GM18519 (cell line): ENCODE data around the gene MAML1.
A peak's percentile ranks its signal among the peaks of the same experiment; 100 is the strongest.

Experiments used
- ATAC-seq: cut with Tn5 transposase; IDR thresholded peaks from one replicate; pipeline ENCODE4 v1.9.1; 2021; ENCODE audit warnings: mild to moderate bottlenecking, moderate library complexity; ENCODE audit not compliant: unreplicated experiment, low FRiP score

Gene MAML1

GRCh38 chr5:179802207-179802883 is 69.7 kb downstream of the MAML1 start:
- ATAC-seq: no peak

GRCh38 chr5:179802950-179803562 is 70.4 kb downstream of the MAML1 start:
- ATAC-seq: no peak

DNA sequence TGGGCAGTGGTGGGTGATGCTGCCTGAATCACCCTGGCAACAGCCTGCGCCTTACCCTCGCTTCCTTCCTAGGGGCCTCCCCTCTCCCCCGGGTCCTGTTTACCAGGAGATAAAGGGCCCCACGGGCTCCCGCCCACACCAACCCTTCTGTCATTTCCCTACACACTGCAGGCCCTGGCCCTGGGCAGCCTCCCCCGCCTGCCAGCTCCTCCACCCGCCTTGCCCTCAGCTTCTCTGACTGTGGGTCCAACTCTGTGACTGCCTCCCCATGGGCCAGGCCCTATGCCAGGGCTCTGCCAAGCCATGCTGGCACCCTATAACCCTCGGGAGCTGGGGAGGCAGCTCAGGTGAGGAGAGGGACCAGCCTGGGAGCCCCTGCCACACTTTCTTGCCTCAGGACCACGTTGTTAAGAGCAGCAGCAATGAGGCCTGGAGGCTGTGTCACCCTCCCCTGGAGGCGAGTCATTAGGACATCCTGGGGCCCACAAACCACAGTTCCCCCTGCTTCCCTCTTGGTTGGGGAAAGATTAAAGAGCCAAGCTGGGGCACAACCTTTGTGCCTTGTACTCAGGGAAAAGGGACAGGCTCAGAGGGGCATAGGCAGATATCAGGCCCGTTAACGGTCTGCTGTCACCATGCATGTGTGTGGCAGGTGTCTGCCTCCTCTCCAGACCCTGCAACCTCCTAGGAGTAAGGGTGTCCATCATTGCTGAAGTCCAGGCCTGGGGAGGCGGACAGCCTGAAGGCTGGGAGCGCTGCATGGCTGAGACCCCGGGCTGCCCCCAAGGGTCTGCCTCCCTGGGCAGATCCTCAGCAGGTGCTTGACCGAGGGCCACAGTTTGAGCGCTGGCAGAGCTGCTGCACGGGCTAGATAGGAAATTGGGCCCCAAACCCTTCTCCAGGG is 71.3 kb downstream of the MAML1 start:
- no peak for ATAC-seq

- ATAC-seq: no peak
Measured at GRCh38 chr5:179804555-179804947, 71.9 kb downstream of the MAML1 start.

GRCh38 chr5:179805070-179805528 is 72.5 kb downstream of the MAML1 start:
- no peak for ATAC-seq

GRCh38 chr5:179805529-179806249 is 73.1 kb downstream of the MAML1 start:
- no peak for ATAC-seq

GRCh38 chr5:179806250-179807048 is 73.8 kb downstream of the MAML1 start, which contains the start of gene MGAT4B:
Gene MGAT4B, minus strand, starts transcription at chr5:179806866. Its CDS starts 283 bp downstream, at chr5:179806583.
- no peak for ATAC-seq

DNA sequence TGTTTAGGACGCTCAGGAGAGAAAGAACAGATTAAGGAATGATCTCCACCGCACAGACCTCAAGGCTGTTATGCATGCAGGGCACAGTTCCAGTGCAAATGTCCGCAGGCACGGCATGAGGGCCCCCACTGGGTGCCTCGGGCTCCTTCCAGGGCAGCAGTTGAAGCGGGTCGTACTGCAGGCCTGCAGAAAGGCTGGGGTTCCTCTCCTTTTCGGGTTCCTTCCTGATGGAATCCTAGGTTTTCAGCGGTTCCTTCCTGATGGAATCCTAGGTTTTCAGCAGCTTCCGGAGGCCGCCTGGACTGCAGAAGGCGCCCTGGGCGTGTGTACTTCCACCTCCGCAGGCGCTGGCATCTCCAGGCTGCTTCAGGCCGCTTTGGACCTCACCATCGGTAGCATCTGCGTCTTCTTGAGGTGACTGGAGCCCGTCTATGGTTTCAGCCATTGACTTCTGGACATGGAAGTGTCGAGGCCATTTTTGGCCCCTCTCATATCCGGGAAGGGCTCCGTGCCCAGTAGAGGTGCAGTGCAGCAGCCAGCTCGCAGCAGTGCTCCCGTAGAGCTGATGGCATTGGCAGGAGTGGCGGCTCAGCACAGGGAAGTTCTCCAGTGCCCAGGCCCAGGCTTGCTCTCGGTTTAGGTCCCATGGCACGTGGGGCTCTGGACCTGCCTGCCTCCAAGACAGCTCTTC is 79.7 kb downstream of the MAML1 start:
- no peak for ATAC-seq

GRCh38 chr5:179812997-179813607 is 80.5 kb downstream of the MAML1 start:
- ATAC-seq: no peak

DNA sequence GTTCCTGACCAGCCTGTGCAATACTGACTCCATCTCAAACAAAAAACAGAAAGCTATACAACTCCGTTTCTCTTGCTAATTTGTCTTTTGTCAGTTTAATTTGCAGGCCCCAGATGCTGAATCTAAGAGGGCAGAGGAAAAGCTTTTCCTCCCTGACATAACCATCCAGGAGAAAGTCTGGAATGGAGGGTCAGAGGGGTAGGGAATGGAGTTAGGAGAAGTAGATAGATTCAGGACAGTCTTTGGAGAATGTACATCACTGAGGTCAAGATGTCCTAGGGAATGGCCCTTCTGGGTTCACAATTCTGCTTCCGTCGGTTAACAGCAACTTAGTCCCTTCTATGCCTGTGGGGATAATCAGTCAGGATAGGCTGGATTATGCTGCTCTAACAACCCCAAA is 81.5 kb downstream of the MAML1 start:
- ATAC-seq: no peak

- no peak for ATAC-seq
Measured at GRCh38 chr5:179815491-179816249, 83.0 kb downstream of the MAML1 start.

- no peak for ATAC-seq
Measured at GRCh38 chr5:179816401-179816795, 83.8 kb downstream of the MAML1 start.

DNA sequence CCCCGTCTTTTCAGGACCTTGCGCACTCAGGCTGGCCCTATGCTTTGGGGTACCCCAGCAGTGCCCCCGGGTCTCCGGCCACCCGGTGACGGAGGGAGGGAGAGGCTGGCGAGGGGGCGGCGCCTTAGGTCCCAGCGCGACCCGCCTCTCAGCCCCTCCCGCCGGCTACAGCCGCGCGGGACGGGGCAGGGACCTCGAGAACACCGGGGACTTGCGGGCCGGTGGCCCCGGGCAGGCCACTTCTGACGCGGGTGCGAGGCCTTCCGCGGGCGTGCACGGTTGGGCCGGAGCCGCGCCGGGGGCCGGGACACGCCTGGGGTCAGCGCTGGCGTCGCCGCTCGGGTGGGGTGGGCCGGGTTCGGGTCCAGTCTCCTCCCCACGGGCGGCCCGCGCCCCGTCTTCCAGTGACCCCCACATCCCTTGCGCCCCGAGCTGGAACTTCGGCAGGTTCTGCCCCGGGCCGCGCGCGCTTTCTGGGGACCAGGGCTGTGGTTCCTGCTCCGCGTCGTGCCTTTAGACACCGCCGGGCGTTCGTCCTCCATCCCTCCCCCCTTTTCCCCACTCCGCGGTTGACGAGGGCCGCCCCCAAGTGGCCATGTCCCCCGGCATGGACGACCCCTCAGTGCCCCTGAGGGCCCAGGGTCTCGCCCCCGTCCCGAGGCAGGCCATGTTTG is 84.3 kb downstream of the MAML1 start:
- ATAC-seq: no peak

- ATAC-seq: no peak
Measured at GRCh38 chr5:179817470-179817840, 84.8 kb downstream of the MAML1 start.

- no peak for ATAC-seq
Measured at GRCh38 chr5:179817890-179818745, 85.5 kb downstream of the MAML1 start.

GRCh38 chr5:179818746-179819295 is 86.2 kb downstream of the MAML1 start:
- peak; percentile 37 for ATAC-seq
